Prostate gland (tissue), 2 donors: ENCODE results near the gene ABCC5. TPM values are rescaled to one million over a fixed set of nuclear protein-coding genes. Genes with fewer than 3 reads are reported as not detected.

Source experiments
- DNase-seq: peaks from one replicate; pipeline ENCODE4 v3.0.0-alpha.2; 2019; ENCODE audit warnings: low spot score
- H3K27ac ChIP-seq, 2 donors: fragments of 200-600 bp; sonication (generic); 2 replicates each; pipeline ENCODE4 v1.5.1; 2017 to 2019
- H3K27me3 ChIP-seq: fragments of 200-600 bp; sonication (generic); replicated peaks from 2 replicates; pipeline ENCODE4 v1.5.1; 2019; ENCODE audit not compliant: insufficient read depth
- H3K36me3 ChIP-seq, 2 donors: fragments of 200-600 bp; sonication (generic); 1 replicate in 1 of 2; 2 replicates in 1 of 2; pipeline versions ENCODE4 v1.5.1 to v1.8.1; 2017 to 2019
- H3K4me1 ChIP-seq: fragments of 200-600 bp; sonication (generic); replicated peaks from 2 replicates; pipeline ENCODE4 v1.5.1; 2019
- H3K4me3 ChIP-seq, 2 donors: fragments of 200-600 bp; sonication (generic); 2 replicates each; pipeline ENCODE4 v1.5.1; 2017 to 2019
- H3K9me3 ChIP-seq: fragments of 200-600 bp; sonication (generic); 2 replicates; pipeline ENCODE4 v1.5.1; 2017
- POLR2A ChIP-seq: fragments of 450-650 bp; IDR thresholded peaks from one replicate; pipeline ENCODE4 v1.6.1; 2016; ENCODE audit warnings: antibody characterized with exemption, mild to moderate bottlenecking
- POLR2AphosphoS5 ChIP-seq: sonication (generic); formaldehyde crosslinking; IDR thresholded peaks from one replicate; pipeline ENCODE4 v1.6.1; 2017; ENCODE audit warnings: antibody characterized with exemption
- WGBS: methylation state at CpG from one replicate; pipeline ENCODE4 v1.1.5; 2018; 5-methylcytosine and 5-hydroxymethylcytosine counted together
- intact Hi-C: fragments of 100-400 bp; cut with DNase I; formaldehyde crosslinking; loops from one replicate; pipeline ENCODE4 v1.14.2; 2022
- microRNA counts, 2 donors: library from miRNA; unstranded; fragments of <30 nt; microRNA quantifications; one replicate each; lab custom pipeline; 2016 to 2017
- microRNA-seq: library from miRNA; unstranded; fragments of <30 nt; microRNA quantifications from one replicate; pipeline ENCODE4, GENCODE V29; 2016
- small RNA-seq, 2 donors: library from RNA; depleted of rRNA; stranded (forward); fragments of <200 nt; gene quantifications; one replicate each; pipeline ENCODE3, GENCODE V24; 2016
- total RNA-seq, 2 donors: library from RNA; depleted of rRNA; stranded (reverse); fragments of >200 nt; gene quantifications; one replicate each; pipeline ENCODE4 v1.1.0, GENCODE V29; 2016
- TF ChIP-seq, protein P1 (sequence below), 4 experiments: fragments of 200-600 bp in 2 of 4; fragments of 450-650 bp in 2 of 4; sonication (generic) in 2 of 4; IDR thresholded peaks; 1 replicate in 3 of 4; 2 replicates in 1 of 4; pipeline ENCODE4 v1.5.1; 2016 to 2019; ENCODE audit warnings: antibody characterized with exemption in 4 of 4, mild to moderate bottlenecking in 2 of 4, moderate library complexity in 2 of 4

ABCC5 gene
- total RNA-seq, 2 donors from 2014 or later, result 17.9 to 43.6 TPM

DNA sequence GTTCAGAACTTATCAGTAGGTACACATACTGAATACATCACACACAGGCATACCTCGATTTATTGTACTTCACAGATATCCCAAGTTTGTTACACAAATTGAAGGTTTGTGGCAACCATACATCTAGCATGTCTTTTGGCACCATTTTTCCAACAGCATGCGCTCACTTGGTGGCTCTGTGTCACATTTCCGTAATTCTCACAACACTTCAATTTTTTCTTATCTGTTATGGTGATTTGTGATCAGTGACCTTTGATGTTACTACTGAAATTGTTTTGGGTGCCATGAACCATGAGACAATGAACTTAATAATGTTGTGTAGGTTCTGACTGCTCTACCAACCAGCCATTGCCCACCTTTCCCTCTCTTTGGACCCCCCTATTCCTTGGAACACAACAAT lies 143.8 kb downstream of the ABCC5 start:
- no peaks in the 10 kb centered on the region for H3K9me3 ChIP-seq
- intact Hi-C loops, result no loop called here
- no peaks in the 10 kb centered on the region for H3K4me1 ChIP-seq
- H3K4me3 ChIP-seq, result no peak overlapping the region
- H3K27ac ChIP-seq, result no peak overlapping the region
- no peaks in the 10 kb centered on the region for H3K36me3 ChIP-seq
- 88% methylated on average over 3 of the region's 3 CpGs for WGBS
- no peak for TF ChIP-seq POLR2AphosphoS5
- TF ChIP-seq POLR2A, result no peak
- TF ChIP-seq, protein P1, sequence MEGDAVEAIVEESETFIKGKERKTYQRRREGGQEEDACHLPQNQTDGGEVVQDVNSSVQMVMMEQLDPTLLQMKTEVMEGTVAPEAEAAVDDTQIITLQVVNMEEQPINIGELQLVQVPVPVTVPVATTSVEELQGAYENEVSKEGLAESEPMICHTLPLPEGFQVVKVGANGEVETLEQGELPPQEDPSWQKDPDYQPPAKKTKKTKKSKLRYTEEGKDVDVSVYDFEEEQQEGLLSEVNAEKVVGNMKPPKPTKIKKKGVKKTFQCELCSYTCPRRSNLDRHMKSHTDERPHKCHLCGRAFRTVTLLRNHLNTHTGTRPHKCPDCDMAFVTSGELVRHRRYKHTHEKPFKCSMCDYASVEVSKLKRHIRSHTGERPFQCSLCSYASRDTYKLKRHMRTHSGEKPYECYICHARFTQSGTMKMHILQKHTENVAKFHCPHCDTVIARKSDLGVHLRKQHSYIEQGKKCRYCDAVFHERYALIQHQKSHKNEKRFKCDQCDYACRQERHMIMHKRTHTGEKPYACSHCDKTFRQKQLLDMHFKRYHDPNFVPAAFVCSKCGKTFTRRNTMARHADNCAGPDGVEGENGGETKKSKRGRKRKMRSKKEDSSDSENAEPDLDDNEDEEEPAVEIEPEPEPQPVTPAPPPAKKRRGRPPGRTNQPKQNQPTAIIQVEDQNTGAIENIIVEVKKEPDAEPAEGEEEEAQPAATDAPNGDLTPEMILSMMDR (IDR thresholded peaks at IDR 0.05), result no peak
- H3K27me3 ChIP-seq, result no peaks in the 10 kb centered on the region
- DNase-seq, result no peak

GRCh38 chr3:183871541-183871940 lies 146.1 kb downstream of the ABCC5 start:
- Histone ChIP-seq H3K27me3 (no peaks in the 10 kb centered on the region), H3K36me3 (no peaks in the 10 kb centered on the region), H3K4me1 (no peaks in the 10 kb centered on the region), H3K27ac (no peak overlapping the region), H3K4me3 (no peak overlapping the region), H3K9me3 (no peaks in the 10 kb centered on the region)
- WGBS, result 84% methylated on average over 2 of the region's 2 CpGs
- intact Hi-C loops, result no loop called here
- TF ChIP-seq, protein P1 (IDR thresholded peaks at IDR 0.05), result no peak
- TF ChIP-seq POLR2AphosphoS5, result no peak
- TF ChIP-seq POLR2A, result no peak
- DNase-seq, result no peak

GRCh38 chr3:183870563-183870962 lies 147.1 kb downstream of the ABCC5 start:
- no peaks in the 10 kb centered on the region for H3K36me3 ChIP-seq
- WGBS, result 91% methylated on average over 3 of the region's 3 CpGs
- no peak for TF ChIP-seq POLR2A
- no peaks in the 10 kb centered on the region for H3K4me1 ChIP-seq
- H3K9me3 ChIP-seq, result no peaks in the 10 kb centered on the region
- DNase-seq, result no peak
- intact Hi-C loops, result no loop called here
- H3K27ac ChIP-seq, result no peak overlapping the region
- H3K4me3 ChIP-seq, result no peak overlapping the region
- H3K27me3 ChIP-seq, result no peaks in the 10 kb centered on the region

MicroRNAs encoded within 50 kb of the gene (microRNA counts, 767-probe panel; counts per million panel counts)
- microRNA hsa-miR-4448 (lab: Ali Mortazavi, UCI), result 0 to 431 counts per million in 2 donors

Small RNA genes lying within 50 kb of the gene (microRNA-seq; reads per million reads assigned to microRNA genes)
- not detected for gene MIR4448

Small RNA genes lying within 50 kb of the gene (small RNA-seq; reads per million reads assigned to genes)
- 0 reads per million in 2 donors for gene MIR4448

Other genes starting within 250 kb of the ABCC5 start
- gene MAP6D1, start 192.3 kb downstream of the ABCC5 start, total RNA-seq, result 10 to 100 TPM; 17.3 to 22.3 TPM
- 10 to 100 TPM; 31.5 to 44.3 TPM for gene PARL, start 133.0 kb downstream of the ABCC5 start, total RNA-seq
- not detected for gene HTR3D, start 13.9 kb upstream of the ABCC5 start, total RNA-seq
- under 1 TPM in 1 of 2 donors, not detected in 1; 0.50 TPM for gene HTR3C, start 35.2 kb upstream of the ABCC5 start, total RNA-seq
- gene HTR3E, start 79.2 kb upstream of the ABCC5 start, total RNA-seq, result not detected
- gene EIF2B5, start 117.5 kb upstream of the ABCC5 start, total RNA-seq, result 10 to 100 TPM; 54.9 to 61.5 TPM
- gene DVL3, start 137.5 kb upstream of the ABCC5 start, total RNA-seq, result 10 to 100 TPM; 61.7 to 95.1 TPM
- gene AP2M1, start 157.0 kb upstream of the ABCC5 start, total RNA-seq, result 100 to 1,000 TPM; 183 to 307 TPM
- 100 to 1,000 TPM in 1 of 2 donors, 10 to 100 TPM in 1; 62.9 to 103 TPM for gene ABCF3, start 168.3 kb upstream of the ABCC5 start, total RNA-seq
- 1 to 10 TPM in 1 of 2 donors, under 1 TPM in 1; 0.46 to 7.8 TPM for gene VWA5B2, start 211.7 kb upstream of the ABCC5 start, total RNA-seq
- 10 to 100 TPM; 78.4 to 79.4 TPM for gene ALG3, start 231.1 kb upstream of the ABCC5 start, total RNA-seq
- 1 to 10 TPM; 6.1 TPM for gene EEF1AKMT4, start 231.8 kb upstream of the ABCC5 start, total RNA-seq
- gene CAMK2N2, start 243.7 kb upstream of the ABCC5 start, total RNA-seq, result under 1 TPM in 1 of 2 donors, not detected in 1; 0.82 TPM